Liver (tissue), 9 donors: Measurements from ENCODE around the gene MAFF. TPM values are rescaled to one million over a fixed set of nuclear protein-coding genes. Genes with fewer than 3 reads are reported as not detected.

ENCODE experiments used
- DNase-seq: peaks from one replicate; pipeline ENCODE4 v3.0.0-alpha.2; 2017; ENCODE audit warnings: low spot score
- H3K27ac ChIP-seq, 2 donors: one replicate each; pipeline ENCODE4 v1.7.0; 2013; ENCODE audit warnings: inconsistent platforms in 2 of 2, low read length in 2 of 2, control low read depth in 1 of 2, low read depth in 1 of 2, mild to moderate bottlenecking in 1 of 2
- H3K27me3 ChIP-seq, 4 donors: one replicate each; pipeline versions ENCODE4 v1.6.1 to v1.7.0; 2013; ENCODE audit warnings: low read length in 3 of 4, inconsistent platforms in 1 of 4, mild to moderate bottlenecking in 1 of 4, moderate library complexity in 1 of 4; ENCODE audit not compliant: control insufficient read depth in 4 of 4, insufficient read depth in 4 of 4
- H3K36me3 ChIP-seq, 4 donors: one replicate each; pipeline versions ENCODE4 v1.6.1 to v1.7.0; 2013; ENCODE audit warnings: low read length in 3 of 4, mild to moderate bottlenecking in 3 of 4, low read depth in 1 of 4, moderate library complexity in 1 of 4; ENCODE audit not compliant: control insufficient read depth in 4 of 4, insufficient read depth in 3 of 4
- H3K4me1 ChIP-seq, 4 donors: one replicate each; pipeline versions ENCODE4 v1.6.1 to v1.7.0; 2013; ENCODE audit warnings: low read length in 3 of 4, mild to moderate bottlenecking in 3 of 4, moderate library complexity in 1 of 4; ENCODE audit not compliant: control insufficient read depth in 4 of 4, insufficient read depth in 4 of 4
- H3K4me3 ChIP-seq, 3 donors: one replicate each; pipeline versions ENCODE4 v1.6.1 to v1.7.0; 2013; ENCODE audit warnings: low read length in 3 of 3, control low read depth in 1 of 3, low read depth in 1 of 3, mild to moderate bottlenecking in 1 of 3
- H3K9ac ChIP-seq, 2 donors: one replicate each; pipeline ENCODE4 v1.7.0; 2013; ENCODE audit warnings: low read length in 2 of 2, mild to moderate bottlenecking in 2 of 2, moderate library complexity in 2 of 2, control low read depth in 1 of 2, low read depth in 1 of 2
- H3K9me3 ChIP-seq, 4 donors: one replicate each; pipeline versions ENCODE4 v1.6.1 to v1.7.0; 2013; ENCODE audit warnings: low read length in 3 of 4; ENCODE audit not compliant: control insufficient read depth in 4 of 4
- ATF3 ChIP-seq: IDR thresholded peaks from 2 replicates; pipeline ENCODE4 v1.6.1; 2016; ENCODE audit warnings: antibody characterized with exemption
- CTCF ChIP-seq: fragments of 150-350 bp; IDR thresholded peaks from 2 replicates; pipeline ENCODE4 v1.5.1; 2017; ENCODE audit warnings: improper control_type of control experiment, low read depth, low read length; ENCODE audit not compliant: missing input control
- FOXA1 ChIP-seq: IDR thresholded peaks from 2 replicates; pipeline ENCODE4 v1.6.1; 2016; ENCODE audit warnings: antibody characterized with exemption
- FOXA2 ChIP-seq: IDR thresholded peaks from 2 replicates; pipeline ENCODE4 v1.6.1; 2016; ENCODE audit warnings: antibody characterized with exemption
- GABPA ChIP-seq, 2 donors: IDR thresholded peaks in 1 of 2; conservative IDR thresholded peaks in 1 of 2; 2 replicates each; pipeline ENCODE4 v1.6.1; 2016; ENCODE audit warnings: antibody characterized with exemption in 2 of 2, mild to moderate bottlenecking in 1 of 2, moderate library complexity in 1 of 2
- HNF4A ChIP-seq, 2 donors: conservative IDR thresholded peaks; 2 replicates each; pipeline ENCODE4 v1.6.1; 2016; ENCODE audit warnings: antibody characterized with exemption in 2 of 2, mild to moderate bottlenecking in 2 of 2
- HNF4G ChIP-seq: IDR thresholded peaks from 2 replicates; pipeline ENCODE4 v1.6.1; 2016; ENCODE audit warnings: antibody characterized with exemption
- JUND ChIP-seq, 2 donors: IDR thresholded peaks; 2 replicates each; pipeline ENCODE4 v1.6.1; 2016; ENCODE audit warnings: antibody characterized with exemption in 2 of 2
- MAX ChIP-seq: IDR thresholded peaks from 2 replicates; pipeline ENCODE4 v1.6.1; 2016; ENCODE audit warnings: antibody characterized with exemption
- NR2F2 ChIP-seq: IDR thresholded peaks from 2 replicates; pipeline ENCODE4 v1.6.1; 2016; ENCODE audit warnings: antibody characterized with exemption
- RAD21 ChIP-seq, 2 donors: IDR thresholded peaks; 2 replicates each; pipeline ENCODE4 v1.6.1; 2016; ENCODE audit warnings: antibody characterized with exemption in 2 of 2, mild to moderate bottlenecking in 2 of 2
- REST ChIP-seq: IDR thresholded peaks from 2 replicates; pipeline ENCODE4 v1.6.1; 2016; ENCODE audit warnings: antibody characterized with exemption, mild to moderate bottlenecking
- RXRA ChIP-seq, 2 donors: IDR thresholded peaks; 2 replicates each; pipeline ENCODE4 v1.6.1; 2017 to 2018; ENCODE audit warnings: antibody characterized with exemption in 2 of 2, mild to moderate bottlenecking in 1 of 2
- SP1 ChIP-seq: IDR thresholded peaks from 2 replicates; pipeline ENCODE4 v1.6.1; 2018; ENCODE audit warnings: antibody characterized with exemption, mild to moderate bottlenecking
- TAF1 ChIP-seq: conservative IDR thresholded peaks from 2 replicates; pipeline ENCODE4 v1.6.1; 2016; ENCODE audit warnings: antibody characterized with exemption, mild to moderate bottlenecking
- ZBTB33 ChIP-seq: IDR thresholded peaks from 2 replicates; pipeline ENCODE4 v1.6.1; 2016; ENCODE audit warnings: antibody characterized with exemption
- WGBS: extraction: QIAGEN DNeasy Blood & Tissue Kit; methylation state at CpG from one replicate; pipeline ENCODE4 v1.1.7; 2013; 5-methylcytosine and 5-hydroxymethylcytosine counted together
- polyA plus RNA-seq, 2 donors: library from polyadenylated mRNA; stranded (reverse) in 1 of 2; unstranded in 1 of 2; fragments of 200-250 nt in 1 of 2; fragments of >200 nt in 1 of 2; fragmentation: Nextera tagmentation in 1 of 2; extraction: Ambion mirVana in 1 of 2; gene quantifications; one replicate each; pipeline versions ENCODE4 v1.2.1 to v1.2.3, GENCODE V29; 2013 to 2015
- total RNA-seq, 2 donors: library from RNA; depleted of rRNA; stranded (reverse); fragments of >200 nt; gene quantifications; one replicate each; pipeline ENCODE4 v1.2.3, GENCODE V29; 2014
- donor health status: healthy.
- donor health status: healthy.
- donor health status: healthy.
- donor health status: healthy.
- donor health status: healthy.

MAFF gene
- total and polyA plus RNA-seq, 4 donors = 1.4 to 3.3 (median 2.0) TPM

GRCh38 chr22:38174626-38175025 lies 27.2 kb upstream of the MAFF start:
- TF ChIP-seq FOXA1 (no peak), TAF1 (no peak), GABPA (IDR thresholded peaks at IDR 0.05 in 1 of 2, conservative IDR thresholded peaks at IDR 0.05 in 1 of 2) (no peak), RAD21 (IDR thresholded peaks at IDR 0.05) (no peak), ATF3 (no peak), ZBTB33 (no peak), JUND (IDR thresholded peaks at IDR 0.05) (no peak), FOXA2 (no peak), REST (no peak), SP1 (no peak), CTCF (no peak), NR2F2 (no peak), HNF4A (conservative IDR thresholded peaks at IDR 0.05) (no peak), MAX (no peak), RXRA (IDR thresholded peaks at IDR 0.05) (no peak), HNF4G (no peak)
- no peak overlapping the region for H3K27ac ChIP-seq
- no peaks in the 10 kb centered on the region for H3K9me3 ChIP-seq
- H3K36me3 ChIP-seq = peaks cover 0 to 1% (median 0%) of the 10 kb centered on the region in 4 donors
- 94% methylated on average over 14 of the region's 14 CpGs for WGBS
- H3K4me1 ChIP-seq = peaks cover 7 to 17% (median 17%) of the 10 kb centered on the region in 4 donors
- no peak overlapping the region for H3K4me3 ChIP-seq
- no peak for DNase-seq
- H3K9ac ChIP-seq = no peak overlapping the region
- H3K27me3 ChIP-seq = no peaks in the 10 kb centered on the region
